HepG2 (cell line): Measurements from ENCODE around the gene GAL3ST3.

Experiments used
- CBFB ChIP-seq: sonication (generic); formaldehyde crosslinking; IDR thresholded peaks from 2 replicates; pipeline ENCODE4 v1.4.0; 2020; ENCODE audit warnings: missing genetic modification reagents
- CTCF ChIP-seq: sonication (generic); formaldehyde crosslinking; IDR thresholded peaks from 2 replicates; pipeline ENCODE4 v1.5.0; 2020; ENCODE audit warnings: mild to moderate bottlenecking, missing genetic modification reagents, moderate library complexity
- GATAD2A ChIP-seq: IDR thresholded peaks from 2 replicates; pipeline ENCODE4 v1.6.1; 2016
- POLR2A ChIP-seq, 2 experiments: IDR thresholded peaks; 2 replicates each; pipeline ENCODE4 v1.6.1; 2011; ENCODE audit warnings: low read depth in 2 of 2, low read length in 2 of 2, mild to moderate bottlenecking in 1 of 2, moderate library complexity in 1 of 2; ENCODE audit not compliant: insufficient read depth in 1 of 2
- PRMT3 ChIP-seq: sonication (generic); formaldehyde crosslinking; IDR thresholded peaks from 2 replicates; pipeline ENCODE4 v1.8.1; 2022; ENCODE audit warnings: low read depth, mild to moderate bottlenecking, moderate library complexity, missing genetic modification reagents, borderline replicate concordance
- SIN3A ChIP-seq: IDR thresholded peaks from 2 replicates; pipeline ENCODE4 v1.6.1; 2011; ENCODE audit warnings: low read depth, mild to moderate bottlenecking, control low read depth, low read length, borderline replicate concordance
- SP1 ChIP-seq, 2 experiments: fragments of 450-650 bp in 1 of 2; sonication (generic) in 1 of 2; formaldehyde crosslinking in 1 of 2; IDR thresholded peaks; 2 replicates each; pipeline versions ENCODE4 v1.4.0 to v1.6.1; 2016 to 2020; ENCODE audit warnings: missing genetic modification reagents in 1 of 2
- SRF ChIP-seq: IDR thresholded peaks from 2 replicates; pipeline ENCODE4 v1.6.1; 2011; ENCODE audit warnings: mild to moderate bottlenecking, low read depth, low read length, moderate library complexity
- TAF1 ChIP-seq: sonication (generic); formaldehyde crosslinking; IDR thresholded peaks from 2 replicates; pipeline ENCODE4 v1.4.0; 2020; ENCODE audit warnings: missing genetic modification reagents
- TARDBP ChIP-seq: sonication (generic); formaldehyde crosslinking; IDR thresholded peaks from 2 replicates; pipeline ENCODE4 v1.8.0; 2022; ENCODE audit warnings: mild to moderate bottlenecking, missing genetic modification reagents
- ZNF331 ChIP-seq: sonication (generic); formaldehyde crosslinking; IDR thresholded peaks from 2 replicates; pipeline ENCODE4 v1.4.0; 2020; ENCODE audit warnings: missing genetic modification reagents
- ZNF512 ChIP-seq: sonication (generic); formaldehyde crosslinking; IDR thresholded peaks from 2 replicates; pipeline ENCODE4 v1.4.0; 2020; ENCODE audit warnings: mild to moderate bottlenecking, missing genetic modification reagents

DNA sequence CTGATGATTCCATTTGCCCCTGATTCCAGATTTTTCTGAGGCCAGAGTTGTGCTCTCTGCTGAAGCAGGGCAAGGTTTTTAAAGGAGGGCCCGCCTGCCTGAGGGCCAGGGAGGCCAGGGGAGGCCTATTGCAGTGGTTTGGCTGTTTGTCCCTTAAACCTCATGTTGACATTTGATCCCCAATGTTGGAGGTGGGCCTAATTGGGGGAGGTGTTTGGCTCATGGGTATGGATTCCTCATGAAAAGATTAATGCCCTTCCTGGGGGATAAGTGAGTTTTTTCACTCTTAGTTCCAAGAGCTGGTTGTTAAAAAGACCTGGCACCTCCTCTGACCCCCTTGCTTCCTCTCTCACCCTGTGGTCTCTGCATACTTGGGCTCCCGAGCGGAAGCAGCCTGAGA is 9.2 kb downstream of the GAL3ST3 start:
- TF ChIP-seq ZNF331 (no peak), SP1 (IDR thresholded peaks at IDR 0.05) (no peak), SP1 (CRISPR knock-in tag; IDR thresholded peaks at IDR 0.05) (no peak), TAF1 (CRISPR knock-in tag) (no peak), GATAD2A (CRISPR knock-in tag) (no peak), ZNF512 (CRISPR knock-in tag) (no peak), SIN3A (no peak), SRF (no peak), TARDBP (no peak), POLR2A (IDR thresholded peaks at IDR 0.05; ENCODE audit: insufficient read depth in 1 of 2, low read depth in 2 of 2, low read length in 2 of 2) (no peak), CTCF (CRISPR knock-in tag) (no peak), CBFB (CRISPR knock-in tag) (no peak), PRMT3 (CRISPR knock-in tag) (no peak)
